ACC112 (cell line): ENCODE measurements around the gene NEBL.

Source experiments
- H2AFZ ChIP-seq: fragments of 200-600 bp; sonication (generic); one replicate; pipeline ENCODE4 v1.6.0; 2017; ENCODE audit warnings: antibody characterized with exemption, low read length; ENCODE audit not compliant: unreplicated experiment
- H3K27ac ChIP-seq: fragments of 200-600 bp; sonication (generic); 2 replicates; pipeline ENCODE4 v1.5.1; 2014; ENCODE audit warnings: low read depth, mild to moderate bottlenecking, antibody characterized with exemption, low read length, moderate library complexity
- H3K27me3 ChIP-seq: fragments of 200-600 bp; sonication (generic); 2 replicates; pipeline ENCODE4 v1.6.1; 2014; ENCODE audit warnings: mild to moderate bottlenecking, antibody characterized with exemption, low read length, moderate library complexity, mixed read lengths; ENCODE audit not compliant: insufficient read depth
- H3K36me3 ChIP-seq: fragments of 200-600 bp; sonication (generic); 2 replicates; pipeline ENCODE4 v1.6.1; 2016; ENCODE audit warnings: mild to moderate bottlenecking, antibody characterized with exemption, low read length, moderate library complexity, mixed read lengths; ENCODE audit not compliant: insufficient read depth
- H3K4me1 ChIP-seq: fragments of 200-600 bp; sonication (generic); one replicate; pipeline ENCODE4 v1.6.1; 2016; ENCODE audit warnings: low read length, mixed read lengths; ENCODE audit not compliant: insufficient read depth, unreplicated experiment, control insufficient read depth
- H3K4me3 ChIP-seq: fragments of 200-600 bp; sonication (generic); 2 replicates; pipeline ENCODE4 v1.5.1; 2014; ENCODE audit warnings: mild to moderate bottlenecking, low read depth, low read length
- H3K79me2 ChIP-seq: fragments of 200-600 bp; sonication (generic); one replicate; pipeline ENCODE4 v1.6.0; 2016; ENCODE audit warnings: low read length; ENCODE audit not compliant: control insufficient read depth, unreplicated experiment, insufficient read depth

Gene NEBL

DNA sequence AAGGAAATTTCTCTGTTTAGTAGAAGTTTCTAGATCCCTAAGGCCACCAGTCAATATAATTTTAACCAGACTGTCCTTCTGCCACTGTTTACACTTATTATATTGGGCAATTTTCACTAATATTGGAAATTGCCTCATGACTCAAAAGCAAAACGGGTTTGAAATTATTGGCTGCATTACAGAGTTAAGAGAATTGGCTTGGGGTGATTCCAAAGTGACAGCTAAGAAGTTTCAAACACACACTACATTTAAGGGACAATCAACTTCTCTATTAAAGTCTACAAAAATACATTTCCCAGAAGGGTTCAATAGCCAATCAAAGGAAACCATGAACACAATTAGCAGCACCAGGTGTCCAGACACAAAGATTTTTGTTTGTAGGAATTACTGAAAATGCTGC, 111.9 kb downstream of the NEBL start:
- H3K36me3 ChIP-seq = no peaks in the 10 kb centered on the region
- no peak overlapping the region for H2AFZ ChIP-seq
- no peaks in the 10 kb centered on the region for H3K27me3 ChIP-seq
- H3K79me2 ChIP-seq = no peaks in the 10 kb centered on the region
- H3K27ac ChIP-seq = no peak overlapping the region
- no peak overlapping the region for H3K4me3 ChIP-seq
- no peaks in the 10 kb centered on the region for H3K4me1 ChIP-seq

GRCh38 chr10:20778008-20778757, 118.9 kb downstream of the NEBL start:
- Histone ChIP-seq H3K4me3 (no peak overlapping the region), H3K27ac (no peak overlapping the region), H3K79me2 (no peaks in the 10 kb centered on the region), H3K4me1 (no peaks in the 10 kb centered on the region), H3K27me3 (no peaks in the 10 kb centered on the region), H3K36me3 (no peaks in the 10 kb centered on the region), H2AFZ (no peak overlapping the region)

- no peaks in the 10 kb centered on the region for H3K79me2 ChIP-seq
- no peak overlapping the region for H3K4me3 ChIP-seq
- H2AFZ ChIP-seq = no peak overlapping the region
- no peaks in the 10 kb centered on the region for H3K27me3 ChIP-seq
- H3K36me3 ChIP-seq = no peaks in the 10 kb centered on the region
- H3K27ac ChIP-seq = no peak overlapping the region
- no peaks in the 10 kb centered on the region for H3K4me1 ChIP-seq
These were observed 120.6 kb downstream of the NEBL start for GRCh38 chr10:20776384-20777118.

GRCh38 chr10:20771051-20771450, 126.1 kb downstream of the NEBL start:
- no peaks in the 10 kb centered on the region for H3K79me2 ChIP-seq
- H2AFZ ChIP-seq = no peak overlapping the region
- H3K36me3 ChIP-seq = no peaks in the 10 kb centered on the region
- peaks cover 10% of the 10 kb centered on the region for H3K4me1 ChIP-seq
- no peak overlapping the region for H3K4me3 ChIP-seq
- H3K27ac ChIP-seq = no peak overlapping the region
- no peaks in the 10 kb centered on the region for H3K27me3 ChIP-seq

- H2AFZ ChIP-seq = no peak overlapping the region
- no peaks in the 10 kb centered on the region for H3K36me3 ChIP-seq
- no peaks in the 10 kb centered on the region for H3K79me2 ChIP-seq
- peaks cover 10% of the 10 kb centered on the region for H3K4me1 ChIP-seq
- no peak overlapping the region for H3K27ac ChIP-seq
- no peaks in the 10 kb centered on the region for H3K27me3 ChIP-seq
- no peak overlapping the region for H3K4me3 ChIP-seq
These were observed 127.6 kb downstream of the NEBL start for GRCh38 chr10:20769481-20769880.

GRCh38 chr10:20768843-20769242, 128.3 kb downstream of the NEBL start:
- Histone ChIP-seq H3K27me3 (no peaks in the 10 kb centered on the region), H2AFZ (no peak overlapping the region), H3K79me2 (no peaks in the 10 kb centered on the region), H3K36me3 (no peaks in the 10 kb centered on the region), H3K27ac (no peak overlapping the region), H3K4me1 (peaks cover 10% of the 10 kb centered on the region), H3K4me3 (no peak overlapping the region)

DNA sequence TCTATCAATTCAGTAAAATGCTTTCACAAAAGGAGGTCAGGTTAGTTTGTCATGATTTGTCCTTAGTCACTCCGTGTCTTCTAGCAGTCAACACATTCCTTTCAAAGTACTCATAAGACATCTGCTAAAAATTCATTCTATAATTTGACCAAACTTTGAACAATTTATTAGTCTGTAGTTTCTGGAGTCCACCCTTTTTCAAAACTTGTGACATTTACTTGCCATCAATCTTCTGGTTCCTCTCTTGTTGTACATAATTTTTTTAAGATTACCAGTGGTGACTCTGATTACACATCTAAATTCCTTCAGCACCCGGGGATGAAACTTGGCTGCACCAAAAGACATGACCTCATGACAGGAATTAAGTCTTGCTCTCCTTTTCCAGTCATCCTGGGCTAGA, 130.1 kb downstream of the NEBL start:
- H3K4me1 ChIP-seq = peaks cover 10% of the 10 kb centered on the region
- H3K36me3 ChIP-seq = no peaks in the 10 kb centered on the region
- no peaks in the 10 kb centered on the region for H3K27me3 ChIP-seq
- no peak overlapping the region for H2AFZ ChIP-seq
- H3K79me2 ChIP-seq = no peaks in the 10 kb centered on the region
- H3K27ac ChIP-seq = peak overlapping the region; percentile 48; the same call in 1 of the 2 replicates
- H3K4me3 ChIP-seq = no peak overlapping the region

DNA sequence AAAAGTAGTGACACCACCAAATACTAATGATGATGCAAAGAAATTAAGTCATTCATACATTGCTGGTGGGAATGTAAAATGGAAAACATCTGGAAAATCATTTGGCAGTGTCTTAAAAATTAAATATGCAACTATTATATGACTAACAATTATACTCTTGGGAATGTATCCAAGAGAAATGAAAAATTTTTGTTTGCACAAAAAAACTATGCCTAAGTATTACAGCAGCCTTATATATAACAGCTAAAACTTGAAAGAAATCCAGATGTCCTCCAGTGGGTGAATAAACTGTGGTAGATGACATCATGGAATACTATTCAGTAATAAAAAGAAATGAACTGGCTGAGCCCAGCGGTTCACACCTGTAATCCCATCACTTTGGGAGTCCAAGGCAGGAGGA, 132.0 kb downstream of the NEBL start:
- no peak overlapping the region for H3K4me3 ChIP-seq
- H3K4me1 ChIP-seq = peaks cover 10% of the 10 kb centered on the region
- H2AFZ ChIP-seq = no peak overlapping the region
- peaks cover 4% of the 10 kb centered on the region; the same call in 1 of the 2 replicates for H3K27me3 ChIP-seq
- H3K27ac ChIP-seq = no peak overlapping the region
- no peaks in the 10 kb centered on the region for H3K36me3 ChIP-seq
- H3K79me2 ChIP-seq = no peaks in the 10 kb centered on the region

GRCh38 chr10:20760460-20760859, 136.7 kb downstream of the NEBL start:
- Histone ChIP-seq H3K27me3 (peaks cover 4% of the 10 kb centered on the region; the same call in 1 of the 2 replicates), H3K27ac (no peak overlapping the region), H3K36me3 (no peaks in the 10 kb centered on the region), H3K4me3 (no peak overlapping the region), H3K79me2 (no peaks in the 10 kb centered on the region), H3K4me1 (no peaks in the 10 kb centered on the region), H2AFZ (no peak overlapping the region)

GRCh38 chr10:20748551-20748950, 148.6 kb downstream of the NEBL start:
- no peaks in the 10 kb centered on the region for H3K27me3 ChIP-seq
- H2AFZ ChIP-seq = no peak overlapping the region
- H3K27ac ChIP-seq = no peak overlapping the region
- no peaks in the 10 kb centered on the region for H3K36me3 ChIP-seq
- H3K79me2 ChIP-seq = no peaks in the 10 kb centered on the region
- no peaks in the 10 kb centered on the region for H3K4me1 ChIP-seq
- no peak overlapping the region for H3K4me3 ChIP-seq

- H3K4me3 ChIP-seq = no peak overlapping the region
- no peaks in the 10 kb centered on the region for H3K27me3 ChIP-seq
- no peak overlapping the region for H3K27ac ChIP-seq
- no peak overlapping the region for H2AFZ ChIP-seq
- no peaks in the 10 kb centered on the region for H3K4me1 ChIP-seq
- H3K36me3 ChIP-seq = no peaks in the 10 kb centered on the region
- no peaks in the 10 kb centered on the region for H3K79me2 ChIP-seq
These were observed 149.3 kb downstream of the NEBL start for GRCh38 chr10:20747782-20748181.
